Fibroblast of pulmonary artery (primary cell): ENCODE results near the gene ITPA.
"Not testable (repeated sequence)": the region's sequence is repeated elsewhere in the genome, so short reads cannot be mapped to it uniquely, and the experiment has no call there.

ENCODE experiments used
- DNase-seq: peaks from one replicate; pipeline ENCODE4 v3.0.0-alpha.2; 2010; ENCODE audit warnings: low read depth
- H3K4me3 ChIP-seq: replicated peaks from 2 replicates; pipeline ENCODE4 v1.5.1; 2011; ENCODE audit warnings: low read depth, mild to moderate bottlenecking, control low read depth, low read length, moderate library complexity
- CTCF ChIP-seq: IDR thresholded peaks from 2 replicates; pipeline ENCODE4 v1.5.1; 2011; ENCODE audit warnings: mild to moderate bottlenecking, control low read depth, low read length, inconsistent platforms; ENCODE audit errors: missing control alignments

Gene ITPA

GRCh38 chr20:3174442-3175261 is 34.6 kb upstream of the ITPA start:
- peak overlapping the region; percentile 85 for H3K4me3 ChIP-seq
- TF ChIP-seq CTCF, result no peak
- peak; percentile 36 for DNase-seq

- no peak for DNase-seq
- H3K4me3 ChIP-seq, result peak overlapping the region; percentile 85
- TF ChIP-seq CTCF, result no peak
Observed at GRCh38 chr20:3175270-3175669, 34.0 kb upstream of the ITPA start.

GRCh38 chr20:3177746-3178485 is 31.4 kb upstream of the ITPA start:
- no peak for DNase-seq
- TF ChIP-seq CTCF, result no peak
- no peak overlapping the region for H3K4me3 ChIP-seq

GRCh38 chr20:3180319-3180718 is 29.0 kb upstream of the ITPA start:
- TF ChIP-seq CTCF, result no peak
- no peak for DNase-seq
- H3K4me3 ChIP-seq, result no peak overlapping the region

GRCh38 chr20:3181270-3181669 is 28.0 kb upstream of the ITPA start:
- no peak for TF ChIP-seq CTCF
- DNase-seq, result no peak

GRCh38 chr20:3182429-3182828 is 26.9 kb upstream of the ITPA start:
- H3K4me3 ChIP-seq, DNase-seq: not testable (repeated sequence)

More at GRCh38 chr20:3181270-3181669, 28.0 kb upstream of the ITPA start:
- H3K4me3 ChIP-seq, result no peak overlapping the region

- DNase-seq, result no peak
- H3K4me3 ChIP-seq, result no peak overlapping the region
- TF ChIP-seq CTCF, result no peak
Observed at GRCh38 chr20:3183896-3184612, 25.2 kb upstream of the ITPA start.

- not testable (repeated sequence) for DNase-seq, H3K4me3 ChIP-seq
Observed at GRCh38 chr20:3187861-3188260, 21.4 kb upstream of the ITPA start.
